ENCODE measurements around the gene LAMC3. TPM values are rescaled to one million over a fixed set of nuclear protein-coding genes. Genes with fewer than 3 reads are reported as not detected.
"Not testable (repeated sequence)": the region's sequence is repeated elsewhere in the genome, so short reads cannot be mapped to it uniquely, and the experiment has no call there.

The LAMC3 gene
- total and polyA plus RNA-seq, 2 experiments from 2014 or later: not detected

DNA sequence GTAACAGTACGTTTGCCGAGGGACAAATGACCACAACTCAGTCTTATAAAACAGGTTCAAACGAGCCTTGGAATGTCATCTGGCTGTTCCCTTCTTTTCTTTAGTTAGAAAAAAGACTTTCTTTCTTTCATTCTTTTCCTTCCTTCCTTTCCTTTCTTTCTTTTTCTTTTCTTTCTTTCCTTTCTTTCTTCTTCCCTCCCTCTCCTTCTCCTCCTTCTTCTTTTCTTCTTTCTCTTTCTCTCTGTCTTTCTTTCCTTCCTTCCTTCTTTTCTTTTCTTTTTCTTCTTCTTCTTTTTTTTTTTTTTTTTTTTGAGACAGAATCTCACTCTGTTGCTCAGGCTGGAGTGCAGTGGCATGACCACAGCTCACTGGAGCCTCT, 9.7 kb upstream of the LAMC3 start:
- TF ChIP-seq EZH2phosphoT487 (IDR thresholded peaks at IDR 0.05; ENCODE audit: insufficient read depth, low read depth): no peak
- no peak for TF ChIP-seq EZH2 (IDR thresholded peaks at IDR 0.05; ENCODE audit: insufficient read depth, poor library complexity, severe bottlenecking)
- 7 to 10% methylated on average over 3 of the region's 3 CpGs for WGBS, 2 experiments (ENCODE audit: low coverage in 1 of 2, low lambda C conversion rate in 2 of 2, missing lambda C conversion rate in 2 of 2)
- H3K27ac ChIP-seq: no peak overlapping the region

GRCh38 chr9:131000526-131000925, 8.4 kb upstream of the LAMC3 start:
- WGBS, 2 experiments (ENCODE audit: low coverage in 1 of 2, low lambda C conversion rate in 2 of 2, missing lambda C conversion rate in 2 of 2): 70 to 85% methylated on average over 9 of the region's 9 CpGs
- H3K36me3 ChIP-seq (ENCODE audit: low read depth); H3K27ac ChIP-seq; DNase-seq; H3K9me3 ChIP-seq (ENCODE audit: low read depth); H3K9ac ChIP-seq; in situ Hi-C loops (cut with MboI); H3K4me3 ChIP-seq; H3K79me2 ChIP-seq (ENCODE audit: insufficient read depth); H3F3A ChIP-seq (ENCODE audit: insufficient read depth); H3K4me2 ChIP-seq (ENCODE audit: unreplicated experiment); H3K9me2 ChIP-seq (ENCODE audit: insufficient read depth); H3K4me1 ChIP-seq (ENCODE audit: insufficient read depth); H4K20me1 ChIP-seq (ENCODE audit: insufficient read depth); H2AFZ ChIP-seq: not testable (repeated sequence)
- H3K27me3 ChIP-seq (replicated peaks; ENCODE audit: insufficient read depth): peaks cover 14% of the 10 kb centered on the region

More for the DNA sequence above, 9.7 kb upstream of the LAMC3 start:
- Histone ChIP-seq H3K79me2 (ENCODE audit: insufficient read depth) (no peaks in the 10 kb centered on the region), H3K36me3 (ENCODE audit: low read depth) (no peaks in the 10 kb centered on the region), H3K9me2 (ENCODE audit: insufficient read depth) (no peaks in the 10 kb centered on the region), H3K4me2 (ENCODE audit: unreplicated experiment) (no peak overlapping the region), H3K27me3 (replicated peaks; ENCODE audit: insufficient read depth) (peaks cover 14% of the 10 kb centered on the region), H4K20me1 (ENCODE audit: insufficient read depth) (no peaks in the 10 kb centered on the region), H3K9me3 (ENCODE audit: low read depth) (no peaks in the 10 kb centered on the region), H3K9ac (no peak overlapping the region), H3K4me1 (ENCODE audit: insufficient read depth) (peaks cover 9% of the 10 kb centered on the region; the same call in 1 of the 2 replicates), H3K4me3 (no peak overlapping the region), H2AFZ (0 out of 2 replicates have a peak overlapping the region, but pooled peaks have one; percentile 25), H3F3A (ENCODE audit: insufficient read depth) (no peaks in the 10 kb centered on the region)
- no peak for DNase-seq
- in situ Hi-C loops (cut with MboI): loop anchor here (5.0 kb wide), 1 partner anchor 132 kb away; no protein-coding TSS in a partner anchor

DNA sequence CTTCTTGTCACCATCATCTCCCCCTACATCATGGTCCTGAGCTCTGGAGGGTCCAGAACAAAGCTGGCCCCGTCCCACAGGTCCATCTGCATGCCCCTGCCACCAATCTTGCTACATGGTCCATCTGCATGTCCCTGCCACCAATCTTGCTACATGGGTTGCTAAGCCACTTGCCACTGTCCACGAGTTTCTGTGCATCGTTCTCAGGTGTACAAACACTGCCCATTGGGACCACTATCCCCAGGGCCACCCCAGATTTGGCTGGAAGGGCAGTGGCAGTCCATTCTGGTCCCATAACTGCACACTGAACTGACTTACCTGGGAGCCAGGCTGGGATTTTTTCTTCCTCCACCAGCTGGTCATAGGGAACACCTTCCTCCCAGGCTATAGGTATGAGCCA, 8.0 kb upstream of the LAMC3 start:
- Histone ChIP-seq H3K4me1 (ENCODE audit: insufficient read depth) (no peaks in the 10 kb centered on the region), H3K9me3 (ENCODE audit: low read depth) (no peaks in the 10 kb centered on the region), H3F3A (ENCODE audit: insufficient read depth) (no peaks in the 10 kb centered on the region), H3K9me2 (ENCODE audit: insufficient read depth) (no peaks in the 10 kb centered on the region), H3K36me3 (ENCODE audit: low read depth) (no peaks in the 10 kb centered on the region), H3K4me2 (ENCODE audit: unreplicated experiment) (no peak overlapping the region), H3K27ac (no peak overlapping the region), H3K9ac (no peak overlapping the region), H3K79me2 (ENCODE audit: insufficient read depth) (no peaks in the 10 kb centered on the region), H2AFZ (no peak overlapping the region), H3K27me3 (replicated peaks; ENCODE audit: insufficient read depth) (peaks cover 14% of the 10 kb centered on the region), H4K20me1 (ENCODE audit: insufficient read depth) (no peaks in the 10 kb centered on the region), H3K4me3 (no peak overlapping the region)
- in situ Hi-C loops (cut with MboI): no loop called here
- WGBS, 2 experiments (ENCODE audit: low coverage in 1 of 2, low lambda C conversion rate in 2 of 2, missing lambda C conversion rate in 2 of 2): 30 to 33% methylated on average over 3 of the region's 3 CpGs
- no peak for DNase-seq
- no peak for TF ChIP-seq EZH2 (IDR thresholded peaks at IDR 0.05; ENCODE audit: insufficient read depth, poor library complexity, severe bottlenecking)
- TF ChIP-seq EZH2phosphoT487 (IDR thresholded peaks at IDR 0.05; ENCODE audit: insufficient read depth, low read depth): no peak

DNA sequence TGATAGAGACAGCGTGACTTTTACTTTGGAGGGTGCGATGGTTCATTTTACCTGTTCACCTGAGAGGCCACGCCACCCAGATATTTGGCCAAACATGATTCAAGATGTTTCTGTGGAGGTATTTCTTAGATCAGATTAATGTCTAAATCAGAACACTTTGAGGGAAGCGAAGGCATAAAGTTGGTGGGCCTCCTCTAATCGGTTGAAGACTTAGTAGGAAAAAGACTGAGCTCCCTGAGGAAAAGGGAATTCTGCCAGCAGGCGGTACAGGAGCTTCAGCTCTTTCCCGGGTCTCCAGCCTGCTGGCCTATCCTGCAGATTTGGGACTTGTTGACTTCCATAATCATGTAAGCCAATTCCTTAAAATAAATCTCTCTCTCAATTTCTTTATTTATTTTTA, 7.0 kb upstream of the LAMC3 start:
- no peak overlapping the region for H3K4me3 ChIP-seq
- no peak overlapping the region for H3K27ac ChIP-seq
- H3K4me1 ChIP-seq (ENCODE audit: insufficient read depth): no peaks in the 10 kb centered on the region
- H2AFZ ChIP-seq: no peak overlapping the region
- H3K79me2 ChIP-seq (ENCODE audit: insufficient read depth): no peaks in the 10 kb centered on the region
- WGBS, 2 experiments (ENCODE audit: low coverage in 1 of 2, low lambda C conversion rate in 2 of 2, missing lambda C conversion rate in 2 of 2): 69 to 72% methylated on average over 7 of the region's 7 CpGs
- no peaks in the 10 kb centered on the region for H4K20me1 ChIP-seq (ENCODE audit: insufficient read depth)
- H3F3A ChIP-seq (ENCODE audit: insufficient read depth): no peaks in the 10 kb centered on the region
- H3K9me3 ChIP-seq (ENCODE audit: low read depth): no peaks in the 10 kb centered on the region
- no peak for DNase-seq
- H3K9me2 ChIP-seq (ENCODE audit: insufficient read depth): no peaks in the 10 kb centered on the region
- TF ChIP-seq EZH2phosphoT487 (IDR thresholded peaks at IDR 0.05; ENCODE audit: insufficient read depth, low read depth): no peak
- no peak for TF ChIP-seq EZH2 (IDR thresholded peaks at IDR 0.05; ENCODE audit: insufficient read depth, poor library complexity, severe bottlenecking)
- H3K36me3 ChIP-seq (ENCODE audit: low read depth): no peaks in the 10 kb centered on the region
- no peak overlapping the region for H3K9ac ChIP-seq
- in situ Hi-C loops (cut with MboI): no loop called here
- peaks cover 21% of the 10 kb centered on the region for H3K27me3 ChIP-seq (replicated peaks; ENCODE audit: insufficient read depth)
- no peak overlapping the region for H3K4me2 ChIP-seq (ENCODE audit: unreplicated experiment)

DNA sequence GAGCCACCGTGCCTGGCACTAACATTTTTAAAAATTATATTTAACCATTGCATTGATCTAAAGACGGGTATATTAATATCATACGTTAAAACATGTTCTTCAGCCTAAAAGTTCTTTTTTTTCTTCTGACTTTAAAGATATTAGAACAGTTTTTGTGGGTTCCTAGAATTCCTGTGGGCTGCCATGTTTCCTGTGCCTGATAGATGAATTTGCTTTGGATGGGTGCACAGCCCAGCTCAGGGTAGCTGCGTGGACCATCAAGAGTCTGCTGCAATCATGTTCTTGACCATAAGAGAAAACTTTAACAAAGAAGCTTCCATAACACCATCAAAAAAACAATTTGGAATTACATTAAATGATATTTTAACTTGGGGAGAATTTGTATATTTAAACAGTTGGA, 2.4 kb upstream of the LAMC3 start:
- H3K4me1 ChIP-seq (ENCODE audit: insufficient read depth): no peaks in the 10 kb centered on the region

More for the DNA sequence above, 2.4 kb upstream of the LAMC3 start:
- no peak overlapping the region for H3K4me3 ChIP-seq
- H3K9me2 ChIP-seq (ENCODE audit: insufficient read depth): no peaks in the 10 kb centered on the region
- H3K27me3 ChIP-seq (replicated peaks; ENCODE audit: insufficient read depth): peaks cover 46% of the 10 kb centered on the region
- no peaks in the 10 kb centered on the region for H4K20me1 ChIP-seq (ENCODE audit: insufficient read depth)
- DNase-seq: no peak
- no peaks in the 10 kb centered on the region for H3K79me2 ChIP-seq (ENCODE audit: insufficient read depth)
- no peak overlapping the region for H3K27ac ChIP-seq
- TF ChIP-seq EZH2phosphoT487 (IDR thresholded peaks at IDR 0.05; ENCODE audit: insufficient read depth, low read depth): no peak
- no peak for TF ChIP-seq EZH2 (IDR thresholded peaks at IDR 0.05; ENCODE audit: insufficient read depth, poor library complexity, severe bottlenecking)
- in situ Hi-C loops (cut with MboI): no loop called here
- no peak overlapping the region for H3K4me2 ChIP-seq (ENCODE audit: unreplicated experiment)
- no peak overlapping the region for H3K9ac ChIP-seq
- WGBS, 2 experiments (ENCODE audit: low coverage in 1 of 2, low lambda C conversion rate in 2 of 2, missing lambda C conversion rate in 2 of 2): 85 to 94% methylated on average over 4 of the region's 4 CpGs
- H3K36me3 ChIP-seq (ENCODE audit: low read depth): no peaks in the 10 kb centered on the region
- no peaks in the 10 kb centered on the region for H3K9me3 ChIP-seq (ENCODE audit: low read depth)
- H2AFZ ChIP-seq: no peak overlapping the region
- no peaks in the 10 kb centered on the region for H3F3A ChIP-seq (ENCODE audit: insufficient read depth)
